Measurements from ENCODE around the gene CYP4B1.

Gene CYP4B1

DNA sequence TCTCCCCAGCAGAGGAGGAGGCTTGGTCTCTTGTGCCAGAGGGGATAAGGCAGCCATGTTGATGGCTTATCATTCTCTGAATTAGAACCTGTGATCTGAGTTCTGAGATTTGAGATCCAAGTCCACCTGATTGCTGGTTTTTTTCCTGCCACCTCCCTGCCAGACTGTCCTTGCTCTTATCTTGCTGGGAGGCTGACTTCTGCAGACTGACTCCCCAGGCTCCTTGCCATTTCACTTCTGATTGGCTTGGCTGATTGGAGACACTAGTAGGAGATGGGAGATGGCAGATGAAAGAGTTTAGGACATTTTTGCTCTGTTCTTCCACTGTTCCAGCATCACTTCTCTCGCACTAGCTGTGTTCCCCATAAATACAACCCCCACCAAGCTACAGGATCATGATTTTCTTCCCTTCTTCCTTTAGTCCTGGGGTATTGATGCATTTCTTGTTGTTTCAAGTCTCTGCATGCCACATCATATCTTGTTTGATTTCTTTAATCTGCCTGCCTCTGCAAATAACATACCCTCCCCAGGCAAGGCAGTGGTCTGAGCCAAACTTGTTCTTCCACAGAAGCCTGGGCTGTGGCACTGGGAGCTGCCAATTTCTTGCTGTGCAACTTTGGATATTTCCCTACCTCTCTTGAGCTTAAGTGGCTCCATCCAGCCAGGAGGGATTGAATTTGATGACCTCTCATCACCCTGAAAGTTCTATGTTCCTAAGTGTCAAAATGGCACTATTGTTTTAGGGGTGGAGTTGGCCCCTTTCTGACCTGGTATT is 963 bp upstream of the CYP4B1 start:
- no peak for DNase-seq

DNA sequence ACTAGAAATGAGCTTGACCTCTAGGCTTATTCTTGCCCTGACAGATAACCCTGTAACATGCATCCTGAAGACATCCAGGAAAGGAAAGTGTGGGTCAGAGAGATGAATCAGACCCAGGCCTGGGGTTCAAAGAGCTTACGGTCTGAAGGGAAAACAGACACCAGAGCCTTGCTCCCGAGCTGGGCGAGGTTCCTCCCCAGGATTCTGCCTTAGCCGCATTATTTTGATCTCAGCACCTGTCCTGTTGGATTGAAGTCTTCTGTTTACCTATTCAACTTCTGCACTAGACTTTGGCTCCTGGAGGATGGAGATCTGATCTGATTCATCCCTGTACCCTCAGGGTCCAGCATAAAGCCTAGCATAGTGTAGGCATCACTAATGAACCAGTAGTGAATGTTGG is 1.9 kb downstream of the CYP4B1 start:
- no peak for DNase-seq

DNA sequence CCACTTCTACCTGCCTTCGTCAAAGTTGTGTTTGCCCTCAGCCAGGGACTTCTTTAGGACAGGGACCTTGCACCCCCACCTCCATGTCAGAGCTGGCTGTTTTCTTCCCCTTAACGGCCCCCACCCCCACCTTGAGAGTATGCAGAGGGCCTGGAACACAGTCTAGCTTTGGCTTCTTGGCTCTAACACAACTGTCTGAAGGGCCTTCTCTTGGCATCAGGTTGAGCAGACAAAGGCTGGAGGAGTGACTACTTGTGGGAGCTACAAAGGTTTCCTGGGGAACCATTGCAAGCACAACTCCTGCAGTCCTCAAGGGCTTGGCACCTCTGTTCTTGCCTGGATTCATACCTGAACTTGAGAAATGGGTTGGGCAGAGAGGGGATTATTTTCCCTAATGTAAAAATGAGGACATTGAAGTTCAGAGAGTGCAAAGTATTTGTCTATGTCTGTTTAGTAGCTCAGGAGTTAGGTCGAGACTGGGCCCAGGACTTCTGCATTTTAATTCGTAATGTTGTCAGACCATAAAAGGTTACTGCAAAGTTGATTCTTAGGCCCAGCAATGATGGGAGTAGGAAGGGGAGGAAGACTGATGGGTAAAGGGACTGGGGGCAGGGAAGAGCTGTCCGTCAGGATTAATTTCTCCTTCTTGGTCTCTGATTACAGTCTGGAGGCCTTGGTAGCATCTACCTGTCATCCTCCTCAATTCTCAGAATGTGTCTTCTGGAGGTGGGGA is 2.6 kb downstream of the CYP4B1 start:
- no peak for DNase-seq

DNA sequence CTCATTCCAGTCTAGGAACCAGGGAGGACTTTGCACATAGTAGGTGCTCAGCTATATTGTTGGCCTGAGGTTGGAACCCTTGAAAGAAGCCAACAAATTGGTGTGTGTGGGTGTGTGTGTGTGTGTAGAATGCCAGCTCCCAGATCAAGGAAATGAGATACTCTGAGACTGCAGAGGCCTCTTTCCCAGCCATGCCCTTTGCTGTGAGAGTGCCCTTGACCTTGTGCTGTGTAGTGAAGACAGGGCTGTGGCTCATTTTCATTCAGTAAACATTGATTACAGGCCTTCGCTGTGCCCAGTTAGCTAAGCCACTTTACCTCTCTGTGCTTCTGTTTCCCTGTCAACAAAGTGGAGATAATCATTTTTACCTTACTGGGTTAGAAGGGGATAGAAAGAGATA is 3.2 kb downstream of the CYP4B1 start:
- no peak for DNase-seq

DNA sequence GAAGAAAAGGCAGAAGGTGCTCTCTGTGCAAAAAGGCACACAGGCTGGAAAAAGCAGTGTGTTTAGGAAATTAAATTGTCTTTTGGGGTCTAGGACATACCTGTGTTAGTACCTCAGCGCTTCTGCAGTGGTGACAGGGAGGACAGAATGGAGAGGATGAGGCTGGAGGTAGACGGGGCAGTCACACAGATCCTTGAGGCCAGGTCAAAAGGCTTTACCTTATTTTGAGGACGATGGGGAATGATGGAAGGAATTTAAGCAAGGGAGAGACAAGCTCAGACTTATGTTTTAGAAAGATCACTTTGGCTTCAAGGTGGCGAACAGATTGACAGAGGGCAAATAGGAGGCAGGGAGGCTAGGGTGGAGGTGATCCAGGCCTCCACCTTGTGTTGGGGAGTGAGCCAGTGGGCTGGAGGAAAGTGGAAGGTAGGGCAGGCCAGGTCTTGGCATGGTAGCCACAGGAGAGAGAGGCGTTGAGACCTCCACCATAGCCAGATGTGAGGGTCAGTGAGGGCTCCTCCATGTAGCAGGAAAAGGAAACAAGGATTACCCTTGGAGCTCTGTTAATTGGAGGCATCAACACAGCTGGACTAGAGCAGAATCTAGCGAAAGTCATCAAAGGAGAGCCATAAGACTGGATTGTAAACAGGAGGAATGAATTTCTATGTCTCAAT is 4.2 kb downstream of the CYP4B1 start:
- no peak for DNase-seq

DNA sequence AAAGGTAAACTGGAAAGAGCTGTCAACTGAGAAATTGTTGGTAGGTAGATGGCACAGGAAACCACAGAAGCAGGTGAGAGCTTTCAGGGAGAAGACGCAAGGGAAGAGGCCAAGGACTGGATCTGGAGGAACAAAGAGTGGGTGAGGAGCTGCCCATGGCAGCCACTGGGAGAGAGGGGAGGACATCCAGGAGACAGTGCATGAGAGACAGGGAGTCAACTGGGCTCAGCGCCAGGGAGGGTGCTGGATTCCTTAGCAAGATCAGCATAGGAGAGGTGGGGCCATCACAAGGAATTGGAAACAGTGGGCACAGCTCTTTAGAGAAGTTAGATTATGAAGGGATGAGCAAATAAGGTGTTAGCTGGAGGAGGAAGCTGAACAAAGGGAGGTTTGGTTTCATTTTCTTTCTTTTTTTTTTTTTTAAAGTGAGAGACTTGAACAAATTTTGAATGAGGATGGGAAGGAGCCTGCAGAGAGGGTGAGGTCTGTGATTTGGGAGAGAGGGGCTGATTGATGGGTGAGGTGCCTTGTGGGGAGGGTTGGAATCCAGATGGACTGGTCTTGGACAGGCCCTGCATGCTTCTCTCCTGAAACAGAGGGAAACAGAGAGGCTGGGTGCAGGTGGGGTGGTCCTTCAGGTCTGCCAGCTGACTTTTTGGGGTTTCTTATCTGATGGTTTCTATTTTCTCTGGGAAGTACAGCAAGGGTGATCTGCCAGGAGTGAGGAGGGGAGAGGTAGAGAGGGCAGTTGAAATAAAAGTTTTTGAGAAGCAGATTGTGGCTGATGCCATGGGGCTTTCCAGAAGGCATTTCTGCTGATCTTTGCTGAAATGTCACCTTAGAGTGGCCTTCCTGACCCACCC is 5.4 kb downstream of the CYP4B1 start:
- DNase-seq, result no peak

DNA sequence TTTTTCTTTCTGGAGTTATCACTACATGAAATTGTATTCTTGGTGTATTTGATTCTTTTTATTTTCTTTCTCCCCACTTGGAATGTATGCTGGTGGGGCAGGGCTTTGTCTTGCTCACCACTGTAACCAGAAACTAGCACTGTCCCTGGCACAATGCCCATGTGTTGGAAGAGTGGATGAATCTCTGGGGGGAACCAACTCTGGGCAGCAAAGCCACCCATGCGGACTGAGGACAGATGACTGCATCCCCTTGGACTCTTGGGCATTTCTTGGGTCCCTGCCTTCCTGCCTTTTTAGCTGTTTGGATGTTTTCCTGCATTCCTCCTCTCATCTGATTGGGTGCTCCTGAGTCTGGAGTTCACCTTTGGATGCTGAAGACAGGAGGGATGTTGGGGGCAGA is 6.1 kb downstream of the CYP4B1 start:
- DNase-seq, result no peak

DNA sequence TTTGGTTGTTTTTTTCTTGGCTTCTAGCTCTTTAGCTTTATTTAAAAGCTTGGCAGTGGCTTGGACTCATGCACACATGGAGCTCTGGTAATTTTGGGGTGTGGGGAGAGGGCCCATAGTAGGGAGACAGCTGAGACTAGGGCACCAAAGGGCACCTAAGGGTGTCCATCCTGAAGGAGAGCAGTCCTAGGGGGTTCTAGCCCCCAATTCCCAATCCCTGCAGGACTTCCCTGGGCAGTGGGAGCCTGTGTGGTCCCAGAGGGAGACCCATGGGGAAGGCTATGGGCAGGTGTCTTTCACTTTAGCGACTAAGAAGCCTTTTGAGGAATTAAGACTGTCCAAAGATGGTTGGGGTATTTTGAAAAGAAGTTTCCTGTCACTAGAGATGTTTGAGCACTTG is 6.9 kb downstream of the CYP4B1 start:
- DNase-seq, result no peak

DNA sequence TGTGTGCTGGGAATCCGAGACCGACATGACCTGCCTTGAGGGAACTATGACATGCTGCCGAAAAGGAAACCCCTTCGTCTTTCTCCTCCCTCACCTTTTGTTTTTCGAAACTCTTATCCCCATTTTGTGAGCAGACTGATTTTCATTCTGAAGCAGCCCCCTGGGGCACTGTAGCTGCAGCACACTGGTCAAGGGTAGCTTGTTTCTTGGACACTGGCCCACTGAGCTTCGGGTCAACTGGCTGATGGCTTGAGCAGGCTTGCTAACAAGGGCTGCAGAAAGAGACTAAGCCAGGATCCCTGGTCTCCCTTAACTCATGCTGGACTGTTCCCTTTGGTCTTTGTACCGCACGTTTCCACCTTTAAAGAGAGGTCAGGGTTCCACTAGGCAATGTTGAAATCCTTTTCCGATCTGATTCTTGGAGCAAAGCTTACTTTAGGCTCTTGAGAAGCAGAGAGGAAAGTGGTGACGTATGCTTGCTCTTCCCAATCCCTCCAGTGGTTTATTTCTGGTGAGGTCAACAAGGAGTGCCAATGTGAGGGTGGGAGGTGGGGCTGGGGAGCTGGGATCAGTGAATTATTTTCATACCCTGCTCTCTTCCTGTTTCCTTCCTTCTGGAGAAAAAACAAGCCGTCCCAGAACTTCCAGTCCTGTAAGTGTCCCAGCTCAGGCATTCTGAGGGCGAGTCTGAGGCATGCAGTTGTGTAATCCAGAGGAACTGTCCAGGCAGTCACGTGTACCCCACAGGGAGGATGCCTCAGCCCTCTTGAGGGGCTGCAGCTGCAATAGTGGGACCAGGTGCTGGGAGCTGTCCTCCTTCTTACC is 7.6 kb downstream of the CYP4B1 start:
- DNase-seq, result no peak

DNA sequence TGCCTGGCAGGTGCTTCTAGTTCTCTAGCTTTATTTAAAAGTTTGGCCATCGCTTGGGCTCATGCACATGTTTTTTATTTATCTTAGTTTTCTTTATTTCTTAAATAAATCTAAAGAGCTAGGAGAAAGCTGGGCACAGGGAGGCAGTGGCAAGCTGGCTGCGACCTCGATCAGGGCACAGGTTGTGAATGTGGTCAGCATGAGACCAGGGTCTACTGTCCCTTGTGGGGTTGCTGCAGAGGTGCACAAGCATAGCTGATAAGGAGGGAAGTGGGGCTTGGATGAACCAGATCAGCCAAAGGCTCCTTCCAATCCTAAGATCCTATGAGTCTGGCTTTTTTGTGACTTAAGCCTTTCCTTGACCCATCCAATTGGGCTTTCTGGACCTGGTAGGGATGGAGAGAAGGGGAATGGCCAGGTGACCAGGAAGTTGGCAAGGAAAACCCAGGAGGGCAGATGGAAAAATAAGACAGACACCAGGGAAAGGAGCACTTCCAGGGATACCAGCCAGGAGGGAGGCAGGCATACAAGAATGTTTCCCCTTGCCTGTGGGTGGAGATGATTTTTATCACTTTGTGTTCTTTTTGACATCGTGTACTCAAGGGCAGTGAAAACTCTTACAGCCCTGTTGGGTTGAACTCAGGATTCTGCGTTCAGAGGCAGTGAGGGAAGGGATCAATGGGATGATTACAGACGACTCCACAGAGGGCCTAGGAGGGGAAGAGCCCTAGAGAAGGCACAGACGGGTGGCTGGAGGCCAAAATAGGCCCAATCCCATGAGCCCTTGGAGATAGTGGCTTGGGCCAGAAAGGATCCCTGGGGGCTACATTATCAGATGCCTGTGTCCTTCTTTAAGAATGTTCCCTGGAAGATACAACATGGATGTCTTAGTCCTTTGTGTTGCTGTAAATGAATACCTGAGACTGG is 8.5 kb downstream of the CYP4B1 start:
- no peak for DNase-seq

DNA sequence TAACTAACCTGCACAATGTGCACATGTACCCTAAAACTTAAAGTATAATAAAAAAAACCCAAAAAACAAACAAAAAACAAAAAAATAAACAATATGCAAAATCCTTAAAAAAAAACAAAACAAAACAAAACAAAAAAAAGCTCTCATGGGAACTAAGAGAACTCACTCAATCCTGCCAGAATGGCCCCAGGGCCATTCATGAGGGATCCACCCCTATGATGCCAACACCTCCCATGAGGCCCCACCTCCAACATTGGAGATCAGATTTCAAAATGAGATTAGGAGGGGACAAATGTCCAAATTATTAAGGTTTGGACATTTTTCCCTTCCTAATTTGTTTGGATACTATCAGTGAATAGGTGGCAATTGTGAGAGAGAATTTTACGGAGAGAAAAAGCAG is 10.2 kb downstream of the CYP4B1 start:
- DNase-seq, result no peak

DNA sequence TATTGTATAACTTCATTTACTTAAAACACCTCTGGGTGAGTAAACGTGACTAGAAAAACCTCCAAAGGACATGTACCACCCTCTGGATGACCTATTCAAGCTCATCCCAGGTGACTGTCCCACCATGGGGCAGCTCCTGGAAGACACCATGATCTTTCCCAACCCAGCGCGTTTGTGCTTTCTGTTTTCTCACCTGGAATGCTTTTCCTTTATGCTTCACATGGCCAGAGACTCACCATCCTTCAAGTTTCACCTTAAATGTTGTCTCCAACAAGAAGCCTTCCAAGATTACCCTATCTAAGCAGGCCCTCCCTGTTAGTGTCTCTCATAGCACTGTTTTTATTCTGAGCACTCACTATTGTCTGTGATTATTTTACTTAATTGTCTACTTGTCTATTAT is 11.1 kb downstream of the CYP4B1 start:
- no peak for DNase-seq

DNA sequence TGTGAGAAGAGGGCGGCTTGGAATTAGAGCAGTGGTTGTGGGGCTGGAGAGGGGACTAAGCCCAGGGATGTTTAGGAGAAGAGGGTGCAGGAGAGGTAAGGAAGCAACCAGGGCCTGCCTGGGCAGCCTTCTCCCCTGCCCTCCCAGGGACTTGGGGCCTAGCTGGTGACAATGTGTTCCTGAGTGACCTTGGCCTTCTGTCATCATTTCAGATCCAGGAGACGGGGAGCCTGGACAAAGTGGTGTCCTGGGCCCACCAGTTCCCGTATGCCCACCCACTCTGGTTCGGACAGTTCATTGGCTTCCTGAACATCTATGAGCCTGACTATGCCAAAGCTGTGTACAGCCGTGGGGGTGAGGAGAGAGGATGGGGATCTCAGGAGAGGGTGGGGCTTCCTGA is 11.8 kb downstream of the CYP4B1 start:
- DNase-seq, result no peak

DNA sequence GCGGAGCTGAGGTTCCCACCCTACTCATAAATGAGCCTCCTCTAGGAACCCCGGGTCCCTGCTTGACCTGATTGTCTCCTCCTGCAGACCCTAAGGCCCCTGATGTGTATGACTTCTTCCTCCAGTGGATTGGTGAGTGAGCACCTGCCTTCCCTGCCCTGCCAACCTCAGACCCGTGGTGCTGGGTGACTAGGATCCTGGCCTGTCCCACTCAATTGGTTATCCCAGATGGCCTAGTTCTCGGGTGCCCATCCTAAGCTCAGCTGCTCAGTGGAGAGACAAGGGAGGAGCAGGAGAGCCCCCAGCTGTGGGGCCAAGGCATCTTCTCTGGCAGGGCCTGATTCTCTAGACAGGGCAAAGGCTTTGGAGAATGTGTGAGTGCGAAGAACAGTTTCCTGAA is 12.2 kb downstream of the CYP4B1 start:
- no peak for DNase-seq

DNA sequence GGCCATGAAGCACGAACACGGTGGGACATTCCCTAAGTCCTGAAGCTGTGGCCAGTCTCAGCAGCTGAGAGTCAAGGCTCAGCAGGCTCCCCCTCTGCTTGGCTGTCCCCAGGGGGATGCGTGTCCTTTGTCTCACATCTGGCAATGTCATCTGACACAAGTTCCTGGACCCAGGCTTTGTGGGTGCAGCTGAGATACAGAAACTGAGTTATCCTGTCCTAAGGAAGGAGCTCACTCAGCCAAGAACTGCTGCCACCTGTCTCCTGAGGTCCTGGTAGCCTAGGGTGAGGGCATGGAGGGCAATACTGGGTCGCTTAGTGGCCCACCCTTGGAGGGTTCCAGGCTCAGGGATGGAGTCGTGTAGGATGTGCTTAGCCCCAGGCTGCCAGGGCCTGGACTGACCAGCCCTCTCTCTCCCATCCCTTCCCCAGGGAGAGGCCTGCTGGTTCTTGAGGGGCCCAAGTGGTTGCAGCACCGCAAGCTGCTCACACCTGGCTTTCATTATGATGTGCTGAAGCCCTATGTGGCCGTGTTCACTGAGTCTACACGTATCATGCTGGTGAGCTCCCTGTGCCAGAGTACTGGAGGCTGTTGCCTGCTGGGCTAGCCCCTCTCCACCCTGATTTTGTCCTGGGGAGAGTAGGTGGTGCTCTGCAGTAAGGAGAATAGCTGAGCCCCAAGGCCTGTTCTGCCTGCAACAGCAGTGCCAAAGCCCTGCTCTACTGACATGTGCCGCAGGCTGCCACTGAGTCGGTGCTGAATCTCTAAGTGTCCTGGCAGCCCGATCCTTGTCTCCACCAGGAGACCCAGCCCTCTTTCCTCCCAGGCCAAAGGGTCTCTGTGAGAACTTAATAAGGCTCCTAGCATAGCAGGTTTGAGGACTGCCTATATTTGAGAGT is 13.5 kb downstream of the CYP4B1 start:
- DNase-seq, result no peak

DNA sequence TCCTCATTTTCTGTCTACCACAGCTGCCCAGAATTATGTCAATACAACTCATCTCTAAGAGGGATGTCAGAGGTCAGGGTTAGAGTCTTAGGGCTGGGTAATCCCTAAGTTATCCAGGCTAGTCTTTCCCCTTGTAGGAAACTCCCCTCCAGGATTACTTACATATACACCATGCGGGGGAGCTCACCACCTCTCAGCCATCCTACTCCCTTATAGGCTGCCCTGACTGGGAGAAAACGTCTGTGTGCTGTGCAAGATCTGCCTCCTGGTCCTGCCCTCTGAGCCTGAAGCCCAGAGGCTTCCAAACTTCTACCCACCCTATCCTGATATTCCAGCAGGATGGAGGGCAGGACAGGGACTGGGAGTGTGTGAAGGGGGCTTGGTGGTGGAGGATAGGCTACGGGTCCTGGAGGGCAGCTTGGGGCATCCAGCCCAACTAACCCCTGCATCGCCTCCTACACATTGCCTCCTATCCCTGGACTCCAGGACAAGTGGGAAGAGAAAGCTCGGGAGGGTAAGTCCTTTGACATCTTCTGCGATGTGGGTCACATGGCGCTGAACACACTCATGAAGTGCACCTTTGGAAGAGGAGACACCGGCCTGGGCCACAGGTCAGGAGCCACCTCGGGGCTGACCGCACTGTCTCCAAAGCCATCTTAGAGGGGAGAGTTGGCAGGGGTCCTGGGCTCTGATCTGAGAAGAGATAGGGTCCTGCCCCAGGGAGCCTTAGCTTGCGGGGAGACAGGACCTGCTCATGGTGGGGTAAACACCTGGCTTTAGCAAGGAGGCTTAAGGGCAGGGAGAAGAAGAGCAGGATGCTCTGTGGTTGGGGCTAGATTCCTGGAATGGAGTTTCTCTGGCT is 14.4 kb downstream of the CYP4B1 start:
- no peak for DNase-seq

DNA sequence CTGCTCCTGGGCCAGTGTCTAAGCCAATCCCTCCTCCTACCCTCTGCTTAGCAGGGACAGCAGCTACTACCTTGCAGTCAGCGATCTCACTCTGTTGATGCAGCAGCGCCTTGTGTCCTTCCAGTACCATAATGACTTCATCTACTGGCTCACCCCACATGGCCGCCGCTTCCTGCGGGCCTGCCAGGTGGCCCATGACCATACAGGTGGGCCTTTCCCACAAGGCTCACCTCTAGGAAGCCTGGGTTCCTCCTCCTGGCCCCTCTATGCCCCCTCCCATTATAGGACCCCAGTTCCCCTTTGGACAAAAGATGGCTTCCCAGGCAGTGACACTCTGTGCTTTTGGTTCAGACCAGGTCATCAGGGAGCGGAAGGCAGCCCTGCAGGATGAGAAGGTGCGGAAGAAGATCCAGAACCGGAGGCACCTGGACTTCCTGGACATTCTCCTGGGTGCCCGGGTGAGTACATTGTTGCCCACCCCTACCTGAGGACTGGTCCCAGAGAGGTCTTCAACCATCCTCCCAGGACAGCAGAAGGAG is 15.1 kb downstream of the CYP4B1 start:
- DNase-seq, result no peak

DNA sequence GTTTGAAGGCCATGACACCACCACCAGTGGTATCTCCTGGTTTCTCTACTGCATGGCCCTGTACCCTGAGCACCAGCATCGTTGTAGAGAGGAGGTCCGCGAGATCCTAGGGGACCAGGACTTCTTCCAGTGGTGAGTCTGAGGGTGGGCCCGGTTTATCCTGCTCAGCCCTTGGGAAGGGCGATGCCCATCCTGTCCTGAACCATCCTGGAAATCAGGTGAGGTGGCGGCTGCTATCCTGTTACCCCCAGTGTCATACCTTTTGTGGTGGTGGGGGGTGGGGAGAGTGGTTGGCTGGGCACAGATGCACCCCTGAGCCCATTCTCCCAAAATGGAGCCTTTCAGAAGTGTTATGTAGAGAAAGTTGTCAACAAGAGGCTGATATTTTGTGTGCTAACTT is 16.3 kb downstream of the CYP4B1 start:
- DNase-seq, result no peak

DNA sequence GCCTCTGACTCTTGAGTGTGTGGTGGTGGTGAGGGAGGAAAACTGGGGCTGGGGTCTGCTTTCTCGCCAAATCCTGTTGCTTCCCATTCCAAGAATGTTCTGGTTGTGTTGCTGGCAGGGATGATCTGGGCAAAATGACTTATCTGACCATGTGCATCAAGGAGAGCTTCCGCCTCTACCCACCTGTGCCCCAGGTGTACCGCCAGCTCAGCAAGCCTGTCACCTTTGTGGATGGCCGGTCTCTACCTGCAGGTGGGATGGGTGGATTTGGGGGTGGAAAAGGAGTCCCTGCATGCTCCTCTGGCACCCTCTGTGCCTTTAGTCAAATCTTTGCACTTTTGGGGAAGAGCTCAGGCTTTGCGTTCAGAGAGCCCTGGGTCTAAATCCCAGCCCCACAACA is 18.1 kb downstream of the CYP4B1 start:
- no peak for DNase-seq
